NCI-H2029 (cell line): ENCODE measurements around the gene FMO4.
"Not testable (repeated sequence)": the region's sequence is repeated elsewhere in the genome, so short reads cannot be mapped to it uniquely, and the experiment has no call there.

ENCODE experiments used
- DNase-seq: peaks from one replicate; lab custom pipeline; 2025; lab: John Stamatoyannopoulos, UW

Gene FMO4

GRCh38 chr1:171313835-171314320, at the start of gene FMO4:
TSS of gene FMO4 (plus strand) at chr1:171314183. CDS start at chr1:171319826, 5,643 bp downstream.
- DNase-seq, result peak; percentile 40

GRCh38 chr1:171265686-171266085, 48.3 kb upstream of the FMO4 start:
- DNase-seq, result no peak

GRCh38 chr1:171266930-171267329, 47.1 kb upstream of the FMO4 start:
- DNase-seq, result no peak

GRCh38 chr1:171267391-171267790, 46.6 kb upstream of the FMO4 start:
- DNase-seq, result no peak

GRCh38 chr1:171270806-171271205, 43.2 kb upstream of the FMO4 start:
- no peak for DNase-seq

GRCh38 chr1:171277534-171277933, 36.4 kb upstream of the FMO4 start:
- DNase-seq, result no peak

GRCh38 chr1:171279234-171279633, 34.7 kb upstream of the FMO4 start:
- DNase-seq, result no peak

GRCh38 chr1:171279678-171280077, 34.3 kb upstream of the FMO4 start:
- DNase-seq, result no peak

GRCh38 chr1:171280599-171280998, 33.4 kb upstream of the FMO4 start:
- no peak for DNase-seq

GRCh38 chr1:171286032-171286705, 27.8 kb upstream of the FMO4 start:
- DNase-seq, result no peak

- DNase-seq, result no peak
Observed at GRCh38 chr1:171290621-171291020, 23.4 kb upstream of the FMO4 start.

- DNase-seq, result no peak
Observed at GRCh38 chr1:171292799-171293198, 21.2 kb upstream of the FMO4 start.

- DNase-seq, result not testable (repeated sequence)
Observed at GRCh38 chr1:171295383-171295782, 18.6 kb upstream of the FMO4 start.

- DNase-seq, result no peak
Observed at GRCh38 chr1:171295821-171296220, 18.2 kb upstream of the FMO4 start.

GRCh38 chr1:171296897-171297296, 17.1 kb upstream of the FMO4 start:
- no peak for DNase-seq

- DNase-seq, result no peak
Observed at GRCh38 chr1:171298696-171299095, 15.3 kb upstream of the FMO4 start.

GRCh38 chr1:171299342-171299741, 14.6 kb upstream of the FMO4 start:
- no peak for DNase-seq

- no peak for DNase-seq
Observed at GRCh38 chr1:171300401-171300800, 13.6 kb upstream of the FMO4 start.

GRCh38 chr1:171310661-171311087, 3.3 kb upstream of the FMO4 start:
- DNase-seq, result no peak

GRCh38 chr1:171311771-171312558, 2.0 kb upstream of the FMO4 start:
- DNase-seq, result no peak

GRCh38 chr1:171313319-171313834, 606 bp upstream of the FMO4 start:
- no peak for DNase-seq

GRCh38 chr1:171329251-171329650, 15.3 kb downstream of the FMO4 start:
- DNase-seq, result no peak

GRCh38 chr1:171334024-171334640, 20.1 kb downstream of the FMO4 start:
- no peak for DNase-seq
